Measurements from ENCODE around the gene ARHGAP32.

The ARHGAP32 gene

GRCh38 chr11:129192150-129192549 lies at the start of gene ARHGAP32:
Gene ARHGAP32, minus strand, starts transcription at chr11:129192325. Its CDS starts 127 bp downstream, at chr11:129192198.
- DNase-seq = peak; percentile 27

GRCh38 chr11:129239207-129239606 lies 47.1 kb upstream of the ARHGAP32 start:
- DNase-seq = no peak

GRCh38 chr11:129237880-129238638 lies 45.9 kb upstream of the ARHGAP32 start:
- no peak for DNase-seq

GRCh38 chr11:129237456-129237855 lies 45.3 kb upstream of the ARHGAP32 start:
- no peak for DNase-seq

GRCh38 chr11:129236850-129237249 lies 44.7 kb upstream of the ARHGAP32 start:
- no peak for DNase-seq

- DNase-seq = no peak
These were observed 42.9 kb upstream of the ARHGAP32 start for GRCh38 chr11:129234978-129235377.

- no peak for DNase-seq
These were observed 37.9 kb upstream of the ARHGAP32 start for GRCh38 chr11:129230006-129230405.

GRCh38 chr11:129226207-129226798 lies 34.2 kb upstream of the ARHGAP32 start:
- DNase-seq = no peak

- no peak for DNase-seq
These were observed 33.1 kb upstream of the ARHGAP32 start for GRCh38 chr11:129225190-129225589.

GRCh38 chr11:129224538-129224937 lies 32.4 kb upstream of the ARHGAP32 start:
- no peak for DNase-seq

GRCh38 chr11:129223701-129224149 lies 31.6 kb upstream of the ARHGAP32 start:
- DNase-seq = no peak

- DNase-seq = no peak
These were observed 31.1 kb upstream of the ARHGAP32 start for GRCh38 chr11:129223260-129223659.

GRCh38 chr11:129222158-129222557 lies 30.0 kb upstream of the ARHGAP32 start:
- DNase-seq = no peak

GRCh38 chr11:129215506-129216245 lies 23.6 kb upstream of the ARHGAP32 start:
- no peak for DNase-seq

- DNase-seq = no peak
These were observed 22.7 kb upstream of the ARHGAP32 start for GRCh38 chr11:129214710-129215295.

- no peak for DNase-seq
These were observed 21.1 kb upstream of the ARHGAP32 start for GRCh38 chr11:129213261-129213660.

- DNase-seq = no peak
These were observed 19.3 kb upstream of the ARHGAP32 start for GRCh38 chr11:129211397-129211796.

- no peak for DNase-seq
These were observed 18.7 kb upstream of the ARHGAP32 start for GRCh38 chr11:129210831-129211181.

- no peak for DNase-seq
These were observed 18.0 kb upstream of the ARHGAP32 start for GRCh38 chr11:129209891-129210830.

GRCh38 chr11:129208863-129209262 lies 16.7 kb upstream of the ARHGAP32 start:
- no peak for DNase-seq

GRCh38 chr11:129204150-129204838 lies 12.2 kb upstream of the ARHGAP32 start:
- no peak for DNase-seq

- no peak for DNase-seq
These were observed 10.5 kb upstream of the ARHGAP32 start for GRCh38 chr11:129202646-129203045.
